Panc1 (cell line): ENCODE data around the gene BAMBI. TPM values are rescaled to one million over a fixed set of nuclear protein-coding genes. Genes with fewer than 3 reads are reported as not detected.

Source experiments
- ATAC-seq: fragments of 200-7000 bp; cut with Tn5 transposase; 2 replicates; pipeline ENCODE4 v1.9.1; 2020; ENCODE audit warnings: mild to moderate bottlenecking, moderate library complexity
- BruUV-seq: library from RNA; stranded (reverse); fragments of 400-500 nt; replicated peaks from 2 replicates; lab custom pipeline; 2021; lab: Mats Ljungman, UMichigan
- CTCF ChIA-PET: fragments of 300-600 bp; sonication (Branson Sonifier 250); formaldehyde crosslinking; loops from one replicate; lab custom pipeline; 2022; ENCODE audit warnings: antibody characterized with exemption; lab: Charles Lee
- POLR2A ChIA-PET: fragments of 300-600 bp; sonication (Branson Sonifier 250); formaldehyde crosslinking; loops from one replicate; lab custom pipeline; 2022; ENCODE audit warnings: antibody characterized with exemption; lab: Charles Lee
- DNase-seq: peaks from one replicate; pipeline ENCODE4 v3.0.0-alpha.2; 2010; ENCODE audit warnings: low read depth, low spot score
- H3K27ac ChIP-seq: 2 replicates; pipeline ENCODE4 v1.5.1; 2011; ENCODE audit warnings: mild to moderate bottlenecking, low read length, inconsistent platforms
- H3K27me3 ChIP-seq: fragments of 200-500 bp; sonication (Bioruptor generic); 2 replicates; pipeline ENCODE4 v1.6.0; 2014; ENCODE audit warnings: low read length, inconsistent platforms; ENCODE audit not compliant: control insufficient read depth, insufficient read depth
- H3K36me3 ChIP-seq: fragments of 200-500 bp; sonication (Bioruptor generic); 2 replicates; pipeline ENCODE4 v1.5.1; 2014; ENCODE audit warnings: inconsistent platforms, mild to moderate bottlenecking, low read length, moderate library complexity; ENCODE audit not compliant: control insufficient read depth, insufficient read depth
- H3K4me1 ChIP-seq: 2 replicates; pipeline ENCODE4 v1.5.1; 2011; ENCODE audit warnings: inconsistent platforms, mild to moderate bottlenecking, low read length, moderate library complexity; ENCODE audit not compliant: control insufficient read depth, insufficient read depth
- H3K4me3 ChIP-seq, 2 experiments: 2 replicates each; pipeline ENCODE4 v1.5.1; 2011 to 2012; ENCODE audit warnings: low read depth in 2 of 2, low read length in 2 of 2, mild to moderate bottlenecking in 2 of 2, inconsistent platforms in 1 of 2, moderate library complexity in 1 of 2
- H3K9me3 ChIP-seq: fragments of 200-500 bp; sonication (Bioruptor generic); 2 replicates; pipeline ENCODE4 v1.5.1; 2014; ENCODE audit warnings: low read depth, mild to moderate bottlenecking, inconsistent platforms, low read length, moderate library complexity; ENCODE audit not compliant: control insufficient read depth, insufficient read depth
- CTCF ChIP-seq: fragments of 450-650 bp; IDR thresholded peaks from 2 replicates; pipeline ENCODE4 v1.5.1; 2017; ENCODE audit warnings: mild to moderate bottlenecking
- POLR2AphosphoS5 ChIP-seq: IDR thresholded peaks from 2 replicates; pipeline ENCODE4 v1.6.1; 2012; ENCODE audit warnings: mild to moderate bottlenecking, low read depth, low read length, moderate library complexity
- REST ChIP-seq, 2 experiments: IDR thresholded peaks; 2 replicates each; pipeline ENCODE4 v1.6.1; 2011 to 2012; ENCODE audit warnings: low read depth in 2 of 2, control low read depth in 1 of 2, low read length in 1 of 2, mild to moderate bottlenecking in 1 of 2, moderate library complexity in 1 of 2; ENCODE audit not compliant: insufficient read depth in 1 of 2
- SIN3A ChIP-seq: IDR thresholded peaks from 2 replicates; pipeline ENCODE4 v1.6.1; 2012; ENCODE audit warnings: low read depth, mild to moderate bottlenecking, low read length, moderate library complexity, borderline replicate concordance; ENCODE audit not compliant: insufficient read depth
- TCF7L2 ChIP-seq: IDR thresholded peaks from 2 replicates; pipeline ENCODE4 v1.6.1; 2011; ENCODE audit warnings: mild to moderate bottlenecking, low read depth, low read length, inconsistent platforms
- in situ Hi-C: cut with HindIII; loops from 2 replicates; pipeline ENCODE4 v1.10.0; 2016; ENCODE audit warnings: low sequenced_read_pairs, low pct_unique_long_range_greater_than_20kb
- intact Hi-C: fragments of 100-400 bp; cut with micrococcal nuclease; formaldehyde crosslinking; loops from one replicate; pipeline ENCODE4 v1.10.0; 2022; ENCODE audit not compliant: unreplicated experiment
- total RNA-seq: library from RNA; stranded (reverse); gene quantifications from one replicate; pipeline ENCODE4 v1.2.1, GENCODE V29; 2021; ENCODE audit not compliant: unreplicated experiment

BAMBI gene
- total RNA-seq, 1 experiment from 2014 or later = 3.9 TPM

- intact Hi-C loops = no loop called here
- no peak for DNase-seq
- BruUV-seq = no TSS peak
- ChIA-PET POLR2A (no interaction called here), CTCF (no interaction called here)
- Histone ChIP-seq H3K4me1 (no peaks in the 10 kb centered on the region), H3K4me3 (no peak overlapping the region), H3K27ac (no peak overlapping the region), H3K36me3 (no peaks in the 10 kb centered on the region), H3K27me3 (no peaks in the 10 kb centered on the region), H3K9me3 (no peaks in the 10 kb centered on the region)
- in situ Hi-C loops = no loop called here
- TF ChIP-seq TCF7L2 (no peak), SIN3A (no peak), CTCF (no peak), POLR2AphosphoS5 (no peak), REST (IDR thresholded peaks at IDR 0.05; ENCODE audit: insufficient read depth in 1 of 2, low read depth in 2 of 2, low read length in 1 of 2) (no peak)
- ATAC-seq = no peak
These were observed 32.7 kb upstream of the BAMBI start for GRCh38 chr10:28644647-28645046.

GRCh38 chr10:28652106-28652505 is 25.2 kb upstream of the BAMBI start:
- CTCF ChIA-PET = no interaction called here
- intact Hi-C loops = no loop called here

More at GRCh38 chr10:28652106-28652505, 25.2 kb upstream of the BAMBI start:
- no peak overlapping the region for H3K27ac ChIP-seq
- H3K4me3 ChIP-seq = no peak overlapping the region
- BruUV-seq = no TSS peak
- DNase-seq (no peak), ATAC-seq (no peak)
- H3K36me3 ChIP-seq = no peaks in the 10 kb centered on the region
- no peaks in the 10 kb centered on the region for H3K27me3 ChIP-seq
- POLR2A ChIA-PET = no interaction called here
- in situ Hi-C loops = no loop called here
- H3K4me1 ChIP-seq = no peaks in the 10 kb centered on the region
- no peaks in the 10 kb centered on the region for H3K9me3 ChIP-seq
- TF ChIP-seq SIN3A (no peak), CTCF (no peak), POLR2AphosphoS5 (no peak), REST (IDR thresholded peaks at IDR 0.05; ENCODE audit: insufficient read depth in 1 of 2, low read depth in 2 of 2, low read length in 1 of 2) (no peak), TCF7L2 (no peak)
